Measurements from ENCODE around the gene STK32B.

Gene STK32B

DNA sequence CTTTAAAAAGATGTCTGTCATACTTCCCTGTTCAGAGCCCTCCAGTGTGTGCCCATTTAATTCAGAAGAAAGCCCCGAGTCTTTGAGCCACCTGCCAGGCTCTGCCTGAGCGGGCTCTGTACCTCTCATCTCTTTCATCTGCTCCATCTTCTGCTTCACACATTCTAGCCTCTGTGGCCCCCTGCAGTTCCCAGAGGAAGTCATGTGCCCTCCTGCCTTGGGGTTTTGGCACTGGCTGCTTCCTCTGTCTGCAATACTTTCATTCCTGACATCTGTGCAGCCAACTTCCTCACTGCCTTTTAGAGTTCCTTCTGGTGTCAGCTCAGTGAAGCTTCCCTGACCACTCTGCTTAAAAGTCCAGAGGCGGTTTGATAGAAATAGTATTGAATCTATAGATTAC lies 6.2 kb upstream of the STK32B start:
- TF ChIP-seq EZH2phosphoT487 (IDR thresholded peaks at IDR 0.05; ENCODE audit: borderline replicate concordance) = no peak
- TF ChIP-seq, protein P1, sequence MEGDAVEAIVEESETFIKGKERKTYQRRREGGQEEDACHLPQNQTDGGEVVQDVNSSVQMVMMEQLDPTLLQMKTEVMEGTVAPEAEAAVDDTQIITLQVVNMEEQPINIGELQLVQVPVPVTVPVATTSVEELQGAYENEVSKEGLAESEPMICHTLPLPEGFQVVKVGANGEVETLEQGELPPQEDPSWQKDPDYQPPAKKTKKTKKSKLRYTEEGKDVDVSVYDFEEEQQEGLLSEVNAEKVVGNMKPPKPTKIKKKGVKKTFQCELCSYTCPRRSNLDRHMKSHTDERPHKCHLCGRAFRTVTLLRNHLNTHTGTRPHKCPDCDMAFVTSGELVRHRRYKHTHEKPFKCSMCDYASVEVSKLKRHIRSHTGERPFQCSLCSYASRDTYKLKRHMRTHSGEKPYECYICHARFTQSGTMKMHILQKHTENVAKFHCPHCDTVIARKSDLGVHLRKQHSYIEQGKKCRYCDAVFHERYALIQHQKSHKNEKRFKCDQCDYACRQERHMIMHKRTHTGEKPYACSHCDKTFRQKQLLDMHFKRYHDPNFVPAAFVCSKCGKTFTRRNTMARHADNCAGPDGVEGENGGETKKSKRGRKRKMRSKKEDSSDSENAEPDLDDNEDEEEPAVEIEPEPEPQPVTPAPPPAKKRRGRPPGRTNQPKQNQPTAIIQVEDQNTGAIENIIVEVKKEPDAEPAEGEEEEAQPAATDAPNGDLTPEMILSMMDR (conservative IDR thresholded peaks at IDR 0.05; ENCODE audit: low read length) = no peak
- Histone ChIP-seq H3K9ac (ENCODE audit: low read depth, low read length, poor library complexity, severe bottlenecking) (no peak overlapping the region), H3K9me2 (replicated peaks; ENCODE audit: low read depth, low read length) (no peaks in the 10 kb centered on the region), H3K4me1 (ENCODE audit: insufficient read depth, low read length, poor library complexity, severe bottlenecking) (no peaks in the 10 kb centered on the region), H3K4me2 (ENCODE audit: low read depth, low read length, poor library complexity, severe bottlenecking) (no peak overlapping the region), H4K20me1 (ENCODE audit: insufficient read depth, low read length, poor library complexity, severe bottlenecking) (no peaks in the 10 kb centered on the region), H3K36me3 (ENCODE audit: insufficient read depth, low read length) (no peaks in the 10 kb centered on the region), H3K9me3 (ENCODE audit: insufficient read depth, low read depth, low read length) (no peaks in the 10 kb centered on the region; the same call in 1 of the 2 replicates), H3F3A (ENCODE audit: low read depth) (no peaks in the 10 kb centered on the region), H2AFZ (ENCODE audit: low read length) (no peak overlapping the region), H3K27me3 (ENCODE audit: insufficient read depth, low read length, poor library complexity, severe bottlenecking) (no peaks in the 10 kb centered on the region), H3K4me3 (ENCODE audit: low read length, poor library complexity, severe bottlenecking) (no peak overlapping the region), H3K79me2 (ENCODE audit: insufficient read depth, low read length) (no peaks in the 10 kb centered on the region)

DNA sequence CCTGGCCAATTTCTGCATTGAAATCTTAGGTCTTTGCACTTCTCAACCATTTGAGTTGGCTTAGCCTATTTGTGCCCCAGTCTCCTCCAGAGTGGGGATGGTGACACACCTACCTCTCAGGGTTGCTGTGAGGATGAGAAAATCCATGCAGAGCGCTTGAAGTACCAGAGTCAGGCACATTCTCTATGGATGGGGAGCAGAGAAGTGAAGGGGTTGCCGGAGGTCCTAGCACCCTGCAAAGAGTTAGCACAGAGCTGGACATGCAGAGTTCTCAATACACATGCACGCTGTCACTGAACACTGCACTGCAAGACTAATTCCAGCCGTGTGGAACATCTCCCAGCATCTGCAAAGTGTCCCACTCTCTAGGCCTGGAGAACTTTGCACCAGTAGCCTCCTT lies 2.6 kb upstream of the STK32B start:
- Histone ChIP-seq H4K20me1 (ENCODE audit: insufficient read depth, low read length, poor library complexity, severe bottlenecking) (no peaks in the 10 kb centered on the region), H3K36me3 (ENCODE audit: insufficient read depth, low read length) (no peaks in the 10 kb centered on the region), H3K79me2 (ENCODE audit: insufficient read depth, low read length) (no peaks in the 10 kb centered on the region), H2AFZ (ENCODE audit: low read length) (no peak overlapping the region), H3K27me3 (ENCODE audit: insufficient read depth, low read length, poor library complexity, severe bottlenecking) (no peaks in the 10 kb centered on the region), H3K4me2 (ENCODE audit: low read depth, low read length, poor library complexity, severe bottlenecking) (no peak overlapping the region), H3K4me1 (ENCODE audit: insufficient read depth, low read length, poor library complexity, severe bottlenecking) (no peaks in the 10 kb centered on the region), H3K4me3 (ENCODE audit: low read length, poor library complexity, severe bottlenecking) (no peak overlapping the region), H3F3A (ENCODE audit: low read depth) (no peaks in the 10 kb centered on the region), H3K9me2 (replicated peaks; ENCODE audit: low read depth, low read length) (no peaks in the 10 kb centered on the region), H3K9ac (ENCODE audit: low read depth, low read length, poor library complexity, severe bottlenecking) (no peak overlapping the region), H3K9me3 (ENCODE audit: insufficient read depth, low read depth, low read length) (no peaks in the 10 kb centered on the region)
- TF ChIP-seq, protein P1 (conservative IDR thresholded peaks at IDR 0.05; ENCODE audit: low read length) = no peak
- no peak for TF ChIP-seq EZH2phosphoT487 (IDR thresholded peaks at IDR 0.05; ENCODE audit: borderline replicate concordance)

DNA sequence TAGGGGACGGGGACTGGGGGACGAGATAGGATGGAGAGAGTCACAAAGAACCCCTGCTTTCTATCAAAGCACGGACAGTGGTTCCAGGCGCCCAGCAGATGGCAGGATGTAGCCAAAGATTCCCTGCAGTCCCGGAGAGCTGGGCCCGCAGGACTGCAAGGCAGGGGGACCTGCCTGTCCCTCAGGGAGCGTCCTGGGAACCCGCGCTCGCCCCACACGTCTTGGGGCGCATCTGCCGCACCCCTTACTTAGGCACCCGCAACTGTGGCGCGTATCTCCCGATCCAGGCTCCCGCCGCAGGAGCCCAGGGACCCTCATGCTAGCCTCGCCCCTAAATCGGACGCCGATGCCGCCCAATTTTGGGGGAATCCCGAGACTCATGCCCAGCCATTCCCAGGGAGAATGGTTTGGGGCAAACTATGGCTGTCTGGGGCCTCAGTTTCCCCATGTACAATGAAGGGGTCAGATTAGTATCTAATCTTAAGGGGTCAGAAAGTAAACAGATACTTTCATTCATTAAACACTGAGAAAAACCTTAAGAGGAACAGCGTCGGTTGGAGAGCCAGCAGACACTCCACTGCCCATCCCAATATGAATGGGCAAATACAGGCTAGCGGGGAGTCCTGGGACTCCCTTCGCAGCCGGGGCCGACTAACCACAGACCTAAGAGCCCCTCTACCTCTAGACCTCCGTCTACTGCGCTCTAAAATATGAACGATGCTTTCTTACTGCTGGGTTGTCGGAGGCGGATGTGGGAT lies 581 bp upstream of the STK32B start:
- Histone ChIP-seq H3K9me2 (replicated peaks; ENCODE audit: low read depth, low read length) (no peaks in the 10 kb centered on the region), H3K79me2 (ENCODE audit: insufficient read depth, low read length) (no peaks in the 10 kb centered on the region), H3K9me3 (ENCODE audit: insufficient read depth, low read depth, low read length) (no peaks in the 10 kb centered on the region), H3K4me3 (ENCODE audit: low read length, poor library complexity, severe bottlenecking) (no peak overlapping the region), H3F3A (ENCODE audit: low read depth) (no peaks in the 10 kb centered on the region), H3K4me1 (ENCODE audit: insufficient read depth, low read length, poor library complexity, severe bottlenecking) (no peaks in the 10 kb centered on the region), H3K36me3 (ENCODE audit: insufficient read depth, low read length) (no peaks in the 10 kb centered on the region), H4K20me1 (ENCODE audit: insufficient read depth, low read length, poor library complexity, severe bottlenecking) (no peaks in the 10 kb centered on the region), H3K27me3 (ENCODE audit: insufficient read depth, low read length, poor library complexity, severe bottlenecking) (no peaks in the 10 kb centered on the region), H3K9ac (ENCODE audit: low read depth, low read length, poor library complexity, severe bottlenecking) (no peak overlapping the region), H2AFZ (ENCODE audit: low read length) (no peak overlapping the region), H3K4me2 (ENCODE audit: low read depth, low read length, poor library complexity, severe bottlenecking) (no peak overlapping the region)
- no peak for TF ChIP-seq EZH2phosphoT487 (IDR thresholded peaks at IDR 0.05; ENCODE audit: borderline replicate concordance)
- TF ChIP-seq, protein P1 (conservative IDR thresholded peaks at IDR 0.05; ENCODE audit: low read length) = no peak

Data from Loucy (cell line).